22Rv1 (cell line): Measurements from ENCODE around the gene VPS50.

Source experiments
- ZFX ChIP-seq: fragments of 450-650 bp; IDR thresholded peaks from 2 replicates; pipeline ENCODE4 v1.6.1; 2017; ENCODE audit warnings: antibody characterized with exemption, borderline replicate concordance
- TF ChIP-seq, protein P1 (sequence below): fragments of 450-650 bp; IDR thresholded peaks from 2 replicates; pipeline ENCODE4 v1.5.1; 2017; ENCODE audit warnings: mild to moderate bottlenecking

DNA sequence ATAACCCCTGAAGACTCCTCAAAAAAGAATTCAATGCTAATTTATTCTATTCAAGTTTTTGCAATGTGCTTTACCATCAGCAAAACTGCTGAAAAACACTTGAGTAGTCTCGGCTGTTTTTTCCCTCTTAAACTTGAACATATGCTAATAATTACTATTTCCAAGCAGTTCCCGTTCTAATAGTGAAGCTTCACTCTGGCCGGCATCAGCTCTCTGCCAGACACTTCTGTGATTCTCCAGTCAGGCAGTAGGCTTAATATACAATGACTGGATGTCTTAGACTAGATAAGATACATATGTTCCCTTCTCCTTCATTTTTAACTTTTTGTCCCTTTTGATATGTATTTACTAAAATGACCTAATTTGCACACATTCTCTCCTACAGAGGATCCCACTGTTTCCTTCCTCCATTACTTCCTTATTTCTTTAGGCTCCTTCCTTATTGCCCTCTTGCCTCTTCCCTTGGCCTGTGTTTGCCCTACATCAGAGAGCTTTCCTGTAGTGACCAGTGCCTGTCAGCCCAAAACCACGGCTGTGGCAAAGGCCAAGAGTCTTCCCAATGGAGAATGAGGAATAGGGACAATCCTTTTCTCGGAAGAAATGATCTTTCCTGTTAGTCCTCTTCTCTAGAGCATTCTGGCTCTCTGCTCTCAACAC is 29.4 kb upstream of the VPS50 start:
- TF ChIP-seq, protein P1, sequence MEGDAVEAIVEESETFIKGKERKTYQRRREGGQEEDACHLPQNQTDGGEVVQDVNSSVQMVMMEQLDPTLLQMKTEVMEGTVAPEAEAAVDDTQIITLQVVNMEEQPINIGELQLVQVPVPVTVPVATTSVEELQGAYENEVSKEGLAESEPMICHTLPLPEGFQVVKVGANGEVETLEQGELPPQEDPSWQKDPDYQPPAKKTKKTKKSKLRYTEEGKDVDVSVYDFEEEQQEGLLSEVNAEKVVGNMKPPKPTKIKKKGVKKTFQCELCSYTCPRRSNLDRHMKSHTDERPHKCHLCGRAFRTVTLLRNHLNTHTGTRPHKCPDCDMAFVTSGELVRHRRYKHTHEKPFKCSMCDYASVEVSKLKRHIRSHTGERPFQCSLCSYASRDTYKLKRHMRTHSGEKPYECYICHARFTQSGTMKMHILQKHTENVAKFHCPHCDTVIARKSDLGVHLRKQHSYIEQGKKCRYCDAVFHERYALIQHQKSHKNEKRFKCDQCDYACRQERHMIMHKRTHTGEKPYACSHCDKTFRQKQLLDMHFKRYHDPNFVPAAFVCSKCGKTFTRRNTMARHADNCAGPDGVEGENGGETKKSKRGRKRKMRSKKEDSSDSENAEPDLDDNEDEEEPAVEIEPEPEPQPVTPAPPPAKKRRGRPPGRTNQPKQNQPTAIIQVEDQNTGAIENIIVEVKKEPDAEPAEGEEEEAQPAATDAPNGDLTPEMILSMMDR, result no peak
- TF ChIP-seq ZFX, result no peak
